KMS-11 (cell line): Measurements from ENCODE around the gene BBIP1.

Experiments
- H2AFZ ChIP-seq: fragments of 200-600 bp; sonication (generic); 2 replicates; pipeline ENCODE4 v1.6.1; 2016; ENCODE audit warnings: antibody characterized with exemption, mixed run types, low read depth
- H3K27ac ChIP-seq: fragments of 200-600 bp; sonication (generic); 2 replicates; pipeline ENCODE4 v1.6.1; 2016; ENCODE audit warnings: mild to moderate bottlenecking, mixed run types
- H3K27me3 ChIP-seq: fragments of 200-600 bp; sonication (generic); 2 replicates; pipeline ENCODE4 v1.6.1; 2017; ENCODE audit warnings: mild to moderate bottlenecking, low read depth, mixed run types, moderate library complexity; ENCODE audit not compliant: insufficient read depth
- H3K36me3 ChIP-seq: fragments of 200-600 bp; sonication (generic); 2 replicates; pipeline ENCODE4 v1.6.1; 2017; ENCODE audit warnings: mild to moderate bottlenecking, mixed run types; ENCODE audit not compliant: insufficient read depth
- H3K4me1 ChIP-seq: fragments of 200-600 bp; sonication (generic); 2 replicates; pipeline ENCODE4 v1.6.1; 2016; ENCODE audit warnings: mild to moderate bottlenecking, low read depth, mixed run types; ENCODE audit not compliant: poor library complexity, severe bottlenecking
- H3K4me2 ChIP-seq: fragments of 200-600 bp; sonication (generic); 2 replicates; pipeline ENCODE4 v1.7.0; 2016; ENCODE audit warnings: mild to moderate bottlenecking, mixed run types
- H3K4me3 ChIP-seq: fragments of 200-600 bp; sonication (generic); IDR thresholded peaks from 2 replicates; pipeline ENCODE4 v1.6.1; 2017; ENCODE audit warnings: low read depth, low read length, mixed read lengths; ENCODE audit not compliant: insufficient read depth
- H3K79me2 ChIP-seq: fragments of 200-600 bp; sonication (generic); 2 replicates; pipeline ENCODE4 v1.6.1; 2016; ENCODE audit warnings: low read depth, mixed run types; ENCODE audit not compliant: insufficient read depth
- H3K9ac ChIP-seq: fragments of 200-600 bp; sonication (generic); 2 replicates; pipeline ENCODE4 v1.6.1; 2016; ENCODE audit warnings: mild to moderate bottlenecking, mixed run types
- H4K20me1 ChIP-seq: fragments of 200-600 bp; sonication (generic); 2 replicates; pipeline ENCODE4 v1.6.1; 2016; ENCODE audit warnings: mild to moderate bottlenecking, mixed run types; ENCODE audit not compliant: insufficient read depth
- TF ChIP-seq, protein P1 (sequence below): fragments of 200-600 bp; sonication (generic); conservative IDR thresholded peaks from 2 replicates; pipeline ENCODE4 v1.6.1; 2017; ENCODE audit warnings: low read depth, mild to moderate bottlenecking, antibody characterized with exemption, low read length, moderate library complexity, mixed read lengths

Gene BBIP1

DNA sequence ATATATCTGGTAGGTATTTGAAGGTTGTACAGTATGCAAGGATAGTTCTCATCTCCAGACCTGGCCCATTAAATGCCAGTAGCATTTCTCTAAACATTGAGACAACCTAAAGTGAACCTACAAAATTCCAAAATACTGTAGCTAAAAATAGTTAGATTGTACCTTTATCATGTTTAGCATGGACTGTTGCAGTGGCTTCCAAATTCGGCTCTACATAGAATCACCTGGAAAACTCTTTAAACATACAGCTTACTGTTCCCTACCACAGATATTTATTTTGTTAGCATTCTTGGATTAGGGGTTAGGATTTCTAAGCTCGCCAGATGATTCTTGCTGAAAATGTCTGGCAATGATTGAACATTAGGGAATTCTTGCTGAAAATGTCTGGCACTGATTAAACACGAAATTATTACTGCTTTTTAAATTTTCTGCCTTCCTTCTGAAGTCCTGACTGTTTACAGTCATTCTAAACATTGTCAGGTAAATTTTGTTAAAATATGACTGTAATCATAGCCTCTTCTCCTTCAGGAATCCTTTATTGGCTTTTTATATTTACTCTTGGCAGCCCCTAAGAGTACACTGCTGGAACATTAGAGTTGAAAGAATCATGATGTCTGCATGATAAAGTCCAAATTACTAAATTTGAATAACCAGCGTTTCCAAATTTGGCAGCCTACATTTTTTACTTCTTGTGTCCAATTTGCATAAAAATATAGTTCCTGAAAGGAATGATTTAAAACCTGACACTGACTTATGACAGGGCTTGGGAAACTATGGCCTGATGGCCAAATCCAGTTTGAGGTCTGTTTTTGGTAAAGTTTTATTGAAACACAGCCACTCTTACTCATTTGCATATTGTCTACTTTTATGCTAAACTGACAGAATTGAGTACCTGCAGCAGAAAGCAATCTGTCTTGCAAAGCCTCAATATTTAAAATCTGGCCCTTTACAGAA lies 40.7 kb upstream of the BBIP1 start:
- Histone ChIP-seq H3K27ac (no peak overlapping the region), H3K79me2 (peaks cover 77% of the 10 kb centered on the region), H2AFZ (no peak overlapping the region), H3K4me1 (peaks cover 8% of the 10 kb centered on the region), H3K27me3 (no peaks in the 10 kb centered on the region), H3K4me2 (no peak overlapping the region), H3K9ac (no peak overlapping the region), H4K20me1 (peaks cover 20% of the 10 kb centered on the region; the same call in 1 of the 2 replicates), H3K4me3 (no peak overlapping the region), H3K36me3 (no peaks in the 10 kb centered on the region)
- TF ChIP-seq, protein P1, sequence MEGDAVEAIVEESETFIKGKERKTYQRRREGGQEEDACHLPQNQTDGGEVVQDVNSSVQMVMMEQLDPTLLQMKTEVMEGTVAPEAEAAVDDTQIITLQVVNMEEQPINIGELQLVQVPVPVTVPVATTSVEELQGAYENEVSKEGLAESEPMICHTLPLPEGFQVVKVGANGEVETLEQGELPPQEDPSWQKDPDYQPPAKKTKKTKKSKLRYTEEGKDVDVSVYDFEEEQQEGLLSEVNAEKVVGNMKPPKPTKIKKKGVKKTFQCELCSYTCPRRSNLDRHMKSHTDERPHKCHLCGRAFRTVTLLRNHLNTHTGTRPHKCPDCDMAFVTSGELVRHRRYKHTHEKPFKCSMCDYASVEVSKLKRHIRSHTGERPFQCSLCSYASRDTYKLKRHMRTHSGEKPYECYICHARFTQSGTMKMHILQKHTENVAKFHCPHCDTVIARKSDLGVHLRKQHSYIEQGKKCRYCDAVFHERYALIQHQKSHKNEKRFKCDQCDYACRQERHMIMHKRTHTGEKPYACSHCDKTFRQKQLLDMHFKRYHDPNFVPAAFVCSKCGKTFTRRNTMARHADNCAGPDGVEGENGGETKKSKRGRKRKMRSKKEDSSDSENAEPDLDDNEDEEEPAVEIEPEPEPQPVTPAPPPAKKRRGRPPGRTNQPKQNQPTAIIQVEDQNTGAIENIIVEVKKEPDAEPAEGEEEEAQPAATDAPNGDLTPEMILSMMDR = no peak

DNA sequence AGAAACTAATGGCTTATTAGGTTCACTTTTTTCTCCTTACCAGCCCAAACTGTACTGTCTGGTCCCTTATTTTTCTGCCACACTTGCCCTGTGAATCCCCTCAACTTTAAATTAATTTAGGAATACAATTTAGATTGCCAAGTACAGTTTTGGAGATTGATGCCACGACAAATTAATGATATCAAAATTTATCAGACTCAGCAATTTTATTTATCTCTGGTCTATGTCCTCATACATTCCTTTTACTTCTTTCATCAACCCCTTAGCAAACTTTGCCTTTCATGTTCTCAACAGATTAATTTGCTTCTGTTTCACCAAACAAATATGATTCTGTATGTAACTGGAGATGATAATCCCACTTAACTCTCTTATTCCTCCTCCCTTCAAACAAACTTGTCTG lies 38.6 kb upstream of the BBIP1 start:
- Histone ChIP-seq H3K36me3 (no peaks in the 10 kb centered on the region), H3K27ac (no peak overlapping the region), H3K4me3 (no peak overlapping the region), H3K4me2 (no peak overlapping the region), H2AFZ (no peak overlapping the region), H4K20me1 (0 out of 2 replicates have a peak, but pooled peaks cover 6% of the 10 kb centered on the region), H3K9ac (no peak overlapping the region), H3K79me2 (peaks cover 81% of the 10 kb centered on the region), H3K27me3 (no peaks in the 10 kb centered on the region), H3K4me1 (peaks cover 7% of the 10 kb centered on the region)
- TF ChIP-seq, protein P1 = no peak

DNA sequence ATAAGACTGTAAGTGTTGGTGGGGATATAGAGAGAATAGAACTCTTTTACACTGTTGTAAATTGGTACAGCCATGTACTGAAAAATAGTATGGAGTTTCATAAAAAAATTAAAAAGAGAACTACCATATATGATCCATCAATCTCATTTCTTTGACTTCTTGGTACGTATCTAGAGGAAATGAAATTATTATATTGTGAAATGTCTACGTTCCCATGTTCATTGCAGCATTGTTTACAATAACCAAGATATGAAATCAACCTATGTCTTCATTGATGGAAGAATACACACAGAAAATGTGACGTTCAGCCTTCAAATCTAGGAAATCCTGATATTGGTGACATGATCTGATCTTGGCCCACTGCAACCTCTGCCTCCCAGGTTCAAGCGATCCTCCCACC lies 32.4 kb upstream of the BBIP1 start:
- H2AFZ ChIP-seq = no peak overlapping the region
- H3K27ac ChIP-seq = no peak overlapping the region
- TF ChIP-seq, protein P1 = no peak
- no peak overlapping the region for H3K4me3 ChIP-seq
- H3K36me3 ChIP-seq = no peaks in the 10 kb centered on the region
- H3K27me3 ChIP-seq = no peaks in the 10 kb centered on the region
- H3K4me1 ChIP-seq = peaks cover 24% of the 10 kb centered on the region
- peaks cover 50% of the 10 kb centered on the region for H3K79me2 ChIP-seq
- H4K20me1 ChIP-seq = no peaks in the 10 kb centered on the region
- no peak overlapping the region for H3K9ac ChIP-seq
- no peak overlapping the region for H3K4me2 ChIP-seq

DNA sequence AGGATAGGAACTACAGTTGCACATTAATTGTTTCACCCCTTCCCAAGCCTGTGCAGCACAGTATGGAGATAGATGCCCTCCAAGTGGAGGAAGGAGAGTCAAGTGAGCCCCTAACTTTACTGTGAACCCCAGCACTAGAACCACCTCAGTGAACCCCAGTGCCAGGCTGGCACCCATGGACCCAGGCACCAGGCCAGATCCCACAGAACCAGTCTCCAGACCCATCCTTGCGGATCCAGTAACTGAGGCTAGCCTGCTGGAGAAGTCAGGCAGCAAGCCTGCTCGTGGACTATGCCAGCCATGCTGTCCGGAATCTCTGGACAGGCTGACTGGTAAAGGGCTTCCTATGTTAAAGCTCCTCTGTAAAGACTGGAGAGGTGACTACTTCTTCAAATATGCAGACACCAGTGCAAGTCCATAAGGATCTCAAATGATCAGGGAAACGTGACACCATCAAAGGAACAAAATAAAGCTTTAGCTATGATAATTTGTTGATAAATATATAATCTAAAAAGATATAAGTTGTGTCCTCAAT lies 28.1 kb upstream of the BBIP1 start:
- Histone ChIP-seq H3K27ac (no peak overlapping the region), H3K4me3 (no peak overlapping the region), H3K4me1 (peaks cover 17% of the 10 kb centered on the region), H3K4me2 (no peak overlapping the region), H4K20me1 (no peaks in the 10 kb centered on the region), H2AFZ (no peak overlapping the region), H3K36me3 (no peaks in the 10 kb centered on the region; the same call in 1 of the 2 replicates), H3K9ac (no peak overlapping the region), H3K79me2 (peaks cover 58% of the 10 kb centered on the region; the same call in 1 of the 2 replicates), H3K27me3 (no peaks in the 10 kb centered on the region; the same call in 1 of the 2 replicates)
- TF ChIP-seq, protein P1 = no peak
